Lung (tissue), 12 donors: ENCODE results near the gene HES6. TPM values are rescaled to one million over a fixed set of nuclear protein-coding genes. Genes with fewer than 3 reads are reported as not detected.

Experiments
- ATAC-seq: fragments of 200-7000 bp; cut with Tn5 transposase; one replicate; pipeline ENCODE4 v1.9.1; 2020; ENCODE audit warnings: moderate number of reproducible peaks; ENCODE audit not compliant: insufficient read depth, low FRiP score
- DNase-seq, 3 donors: peaks; one replicate each; pipeline ENCODE4 v3.0.0-alpha.2; 2013 to 2017
- H3K27ac ChIP-seq, 2 donors: one replicate each; pipeline ENCODE4 v1.5.1; 2013; ENCODE audit warnings: mild to moderate bottlenecking in 2 of 2, moderate library complexity in 2 of 2, control low read depth in 1 of 2, inconsistent platforms in 1 of 2, low read depth in 1 of 2, low read length in 1 of 2
- H3K27me3 ChIP-seq, 3 donors: one replicate each; pipeline ENCODE4 v1.5.1; 2013; ENCODE audit warnings: low read length in 2 of 3; ENCODE audit not compliant: control insufficient read depth in 3 of 3, insufficient read depth in 3 of 3
- H3K36me3 ChIP-seq, 4 donors: one replicate each; pipeline ENCODE4 v1.5.1; 2013; ENCODE audit warnings: low read length in 4 of 4, mild to moderate bottlenecking in 1 of 4, moderate library complexity in 1 of 4; ENCODE audit not compliant: control insufficient read depth in 4 of 4, insufficient read depth in 4 of 4
- H3K4me1 ChIP-seq, 5 donors: one replicate each; pipeline ENCODE4 v1.5.1; 2013; ENCODE audit warnings: low read length in 5 of 5, mild to moderate bottlenecking in 2 of 5, moderate library complexity in 1 of 5; ENCODE audit not compliant: control insufficient read depth in 5 of 5, insufficient read depth in 5 of 5
- H3K4me3 ChIP-seq: one replicate; pipeline ENCODE4 v1.5.1; 2013; ENCODE audit warnings: mild to moderate bottlenecking, control low read depth, moderate library complexity
- H3K9ac ChIP-seq, 2 donors: one replicate each; pipeline ENCODE4 v1.5.1; 2013; ENCODE audit warnings: low read length in 2 of 2, control low read depth in 1 of 2; ENCODE audit not compliant: insufficient read depth in 1 of 2
- H3K9me3 ChIP-seq, 4 donors: one replicate each; pipeline ENCODE4 v1.5.1; 2013; ENCODE audit warnings: low read length in 3 of 4, mild to moderate bottlenecking in 1 of 4, moderate library complexity in 1 of 4; ENCODE audit not compliant: control insufficient read depth in 4 of 4, insufficient read depth in 3 of 4
- WGBS, 2 donors: extraction: QIAGEN DNeasy Blood & Tissue Kit; methylation state at CpG; one replicate each; pipeline ENCODE4 v1.1.7; 2013; 5-methylcytosine and 5-hydroxymethylcytosine counted together
- polyA plus RNA-seq, 2 donors: library from polyadenylated mRNA; stranded (reverse); fragments of 200-250 nt; gene quantifications; one replicate each; pipeline ENCODE4 v1.2.1, GENCODE V29; 2013
- total RNA-seq, 2 donors: library from RNA; depleted of rRNA in 1 of 2; stranded (reverse); fragments of >200 nt in 1 of 2; gene quantifications; one replicate each; pipeline ENCODE4 v1.2.1, GENCODE V29; 2014 to 2021
- TF ChIP-seq, protein P1 (sequence below): IDR thresholded peaks from 2 replicates; pipeline ENCODE4 v1.5.1; 2012; ENCODE audit warnings: mild to moderate bottlenecking; ENCODE audit errors: control extremely low read depth, extremely low read depth
- donor health status: control.
- donor health status: control.
- donor health status: Bipolar disorder and iron deficiency.
- donor health status: healthy.
- donor health status: DM: yes; HTN: yes; CAD: no.

HES6 gene
- total and polyA plus RNA-seq, 4 donors, result 4.4 to 12.5 (median 10.7) TPM

DNA sequence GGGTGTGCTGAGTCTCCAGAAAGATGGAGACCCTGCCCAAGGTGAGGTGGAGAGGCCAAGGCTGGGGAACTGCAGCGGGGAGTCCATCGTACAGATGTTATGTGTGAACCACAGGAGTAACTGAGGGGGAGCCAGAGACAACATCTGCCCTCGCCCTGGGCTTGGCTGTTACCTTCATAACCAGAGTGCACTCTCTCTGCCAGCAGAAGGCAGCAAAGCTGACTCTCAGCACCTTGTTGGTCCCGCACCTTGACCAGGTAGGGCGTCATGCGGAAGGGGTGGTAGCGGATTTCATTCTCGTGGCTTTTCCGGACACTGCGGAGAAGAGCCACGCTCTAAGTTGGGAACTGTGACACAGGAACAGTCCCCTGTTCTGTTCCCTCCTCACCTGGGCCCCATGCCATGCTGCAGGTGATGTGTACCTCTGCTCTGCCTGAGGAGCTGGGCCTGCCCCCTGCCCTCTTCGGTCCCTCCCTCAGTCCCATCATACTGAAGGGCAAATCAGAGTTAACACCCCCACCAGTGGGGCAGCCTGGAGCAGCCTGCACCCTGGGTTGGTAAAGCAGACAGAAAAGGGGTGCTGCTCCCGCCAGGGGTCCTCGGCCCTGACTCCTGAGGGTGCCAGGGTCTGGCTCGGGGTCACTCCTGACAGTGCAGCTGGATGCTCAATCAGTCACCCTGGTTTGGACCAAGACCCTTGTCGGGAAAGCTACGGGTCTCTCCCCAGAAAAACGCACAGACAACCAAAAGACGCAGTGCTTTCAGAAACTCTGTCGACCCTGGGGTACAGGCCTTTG is 28.2 kb upstream of the HES6 start:
- Histone ChIP-seq H3K27ac (no peak overlapping the region), H3K9me3 (no peaks in the 10 kb centered on the region), H3K4me1 (peaks cover 0 to 8% (median 0%) of the 10 kb centered on the region in 5 donors), H3K9ac (no peak overlapping the region), H3K4me3 (no peak overlapping the region), H3K36me3 (peaks cover 8 to 47% (median 36%) of the 10 kb centered on the region in 4 donors), H3K27me3 (no peaks in the 10 kb centered on the region)
- TF ChIP-seq, protein P1, sequence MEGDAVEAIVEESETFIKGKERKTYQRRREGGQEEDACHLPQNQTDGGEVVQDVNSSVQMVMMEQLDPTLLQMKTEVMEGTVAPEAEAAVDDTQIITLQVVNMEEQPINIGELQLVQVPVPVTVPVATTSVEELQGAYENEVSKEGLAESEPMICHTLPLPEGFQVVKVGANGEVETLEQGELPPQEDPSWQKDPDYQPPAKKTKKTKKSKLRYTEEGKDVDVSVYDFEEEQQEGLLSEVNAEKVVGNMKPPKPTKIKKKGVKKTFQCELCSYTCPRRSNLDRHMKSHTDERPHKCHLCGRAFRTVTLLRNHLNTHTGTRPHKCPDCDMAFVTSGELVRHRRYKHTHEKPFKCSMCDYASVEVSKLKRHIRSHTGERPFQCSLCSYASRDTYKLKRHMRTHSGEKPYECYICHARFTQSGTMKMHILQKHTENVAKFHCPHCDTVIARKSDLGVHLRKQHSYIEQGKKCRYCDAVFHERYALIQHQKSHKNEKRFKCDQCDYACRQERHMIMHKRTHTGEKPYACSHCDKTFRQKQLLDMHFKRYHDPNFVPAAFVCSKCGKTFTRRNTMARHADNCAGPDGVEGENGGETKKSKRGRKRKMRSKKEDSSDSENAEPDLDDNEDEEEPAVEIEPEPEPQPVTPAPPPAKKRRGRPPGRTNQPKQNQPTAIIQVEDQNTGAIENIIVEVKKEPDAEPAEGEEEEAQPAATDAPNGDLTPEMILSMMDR, result no peak
- ATAC-seq (no peak), DNase-seq (no peak)
- 94 to 97% methylated on average over 20 of the region's 20 CpGs for WGBS, 2 donors

DNA sequence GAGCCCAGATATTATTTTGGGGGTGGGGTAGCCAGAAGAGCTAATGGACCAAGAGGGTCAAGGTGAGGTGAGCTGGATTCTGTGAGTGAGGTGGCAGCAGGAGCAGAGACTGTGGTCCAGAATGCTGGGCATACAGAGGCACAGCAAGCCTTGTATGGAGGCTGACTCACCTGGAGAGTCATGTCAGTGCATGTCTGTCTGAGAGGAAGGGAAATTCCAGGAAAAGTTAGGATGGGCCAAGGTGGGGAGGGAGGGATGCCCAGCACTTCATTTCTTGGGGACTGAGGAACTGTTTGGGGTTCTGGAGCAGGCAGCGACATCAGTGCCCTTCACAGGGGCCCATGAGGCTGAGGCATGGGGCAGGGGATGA is 27.5 kb upstream of the HES6 start:
- 95 to 100% methylated on average over 1 of the region's 1 CpG for WGBS, 2 donors
- Histone ChIP-seq H3K36me3 (peaks cover 8 to 44% (median 33%) of the 10 kb centered on the region in 4 donors), H3K9me3 (no peaks in the 10 kb centered on the region), H3K27me3 (no peaks in the 10 kb centered on the region), H3K4me1 (peaks cover 0 to 13% (median 2%) of the 10 kb centered on the region in 5 donors), H3K4me3 (no peak overlapping the region), H3K9ac (no peak overlapping the region), H3K27ac (no peak overlapping the region)
- ATAC-seq, result no peak
- TF ChIP-seq, protein P1, result no peak
- no peak for DNase-seq

DNA sequence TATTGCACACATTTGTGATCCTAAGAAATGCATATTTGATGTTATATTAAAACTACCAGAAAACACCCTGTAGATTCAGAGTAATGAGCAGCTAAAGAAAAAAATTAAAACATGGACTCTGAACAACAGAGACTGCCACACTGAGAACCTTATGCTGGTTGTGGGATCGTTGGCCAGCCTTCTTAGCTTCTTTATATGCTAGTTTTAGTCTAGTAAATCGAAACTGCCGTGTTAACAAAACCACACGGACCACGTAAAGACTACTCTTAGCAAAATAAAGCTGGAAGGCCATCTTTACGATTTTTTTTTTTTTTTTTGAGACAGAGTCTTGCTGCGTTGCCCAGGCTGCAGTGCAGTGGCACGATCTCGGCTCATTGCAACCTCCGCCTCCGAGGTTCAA is 25.8 kb upstream of the HES6 start:
- Histone ChIP-seq H3K27me3 (no peaks in the 10 kb centered on the region), H3K4me1 (peaks cover 0 to 17% (median 7%) of the 10 kb centered on the region in 5 donors), H3K4me3 (no peak overlapping the region), H3K9me3 (no peaks in the 10 kb centered on the region), H3K9ac (no peak overlapping the region), H3K27ac (no peak overlapping the region), H3K36me3 (peaks cover 8 to 44% (median 30%) of the 10 kb centered on the region in 4 donors)
- TF ChIP-seq, protein P1, result no peak
- no peak for ATAC-seq
- WGBS, 2 donors, result 95 to 97% methylated on average over 11 of the region's 11 CpGs
- DNase-seq, result no peak
